ENCODE results near the gene MRPL27.

GRCh38 chr17:50397111-50397918 is 24.3 kb upstream of the MRPL27 start, which contains the start of gene LRRC59:
- TF ChIP-seq CTCF (IDR thresholded peaks at IDR 0.05 in 2 of 3, conservative IDR thresholded peaks at IDR 0.05 in 1 of 3; ENCODE audit: borderline replicate concordance in 1 of 3, insufficient read depth in 1 of 3, low read depth in 2 of 3, low read length in 2 of 3) (peak; percentile 83 to 99 (median 94)), POLR2A (IDR thresholded peaks at IDR 0.05; ENCODE audit: borderline replicate concordance, extremely low read depth, insufficient read depth, insufficient read length) (peak; percentile 71), SIN3A (IDR thresholded peaks at IDR 0.05; ENCODE audit: low read depth) (peak; percentile 100), EZH2 (IDR thresholded peaks at IDR 0.05) (no peak)

Data from HCT116 (cell line).